ENCODE data around the gene OGDH. TPM values are rescaled to one million over a fixed set of nuclear protein-coding genes. Genes with fewer than 3 reads are reported as not detected.
"Not testable (repeated sequence)": the region's sequence is repeated elsewhere in the genome, so short reads cannot be mapped to it uniquely, and the experiment has no call there.

Gene OGDH
- total RNA-seq, 1 experiment from 2014 or later: 75.1 TPM

- Mint-ChIP-seq H3K27ac (ENCODE audit: low read depth, unreplicated experiment) (no peak overlapping the region), H3K27me3 (ENCODE audit: insufficient read depth, unreplicated experiment) (no peaks in the 10 kb centered on the region), H3K9me3 (ENCODE audit: unreplicated experiment) (no peaks in the 10 kb centered on the region), H3K4me1 (ENCODE audit: insufficient read depth, unreplicated experiment) (peaks cover 8% of the 10 kb centered on the region), H3K36me3 (ENCODE audit: insufficient read depth, unreplicated experiment) (peaks cover 97% of the 10 kb centered on the region), H3K4me3 (ENCODE audit: unreplicated experiment) (no peak overlapping the region)
- ChIA-PET POLR2A (no interaction called here), CTCF (interaction anchor here (1.0 kb wide), 1 partner anchor 98 kb away, joined by 3 read pairs; no protein-coding TSS in a partner anchor)
- no peak for TF ChIP-seq CTCF (IDR thresholded peaks at IDR 0.05; ENCODE audit: unreplicated experiment)
- intact Hi-C loops (cut with micrococcal nuclease): loop anchor here (10.0 kb wide), 2 partner anchors 47 to 97 kb away; partner anchors contain the start of genes PPIA and ZMIZ2
- no TSS peak for BruUV-seq (replicated peaks)
- DNase-seq (ENCODE audit: unreplicated experiment): no peak
These were observed 91.0 kb downstream of the OGDH start for GRCh38 chr7:44697136-44698045.

GRCh38 chr7:44698046-44698580 lies 91.7 kb downstream of the OGDH start:
- H3K27me3 Mint-ChIP-seq (ENCODE audit: insufficient read depth, unreplicated experiment): no peaks in the 10 kb centered on the region
- ChIA-PET POLR2A (interaction anchor here (0.5 kb wide), 1 partner anchor 33 kb away, joined by 3 read pairs; no protein-coding TSS in a partner anchor), CTCF (interaction anchor here (1.0 kb wide), 1 partner anchor 97 kb away, joined by 3 read pairs; no protein-coding TSS in a partner anchor)
- H3K27ac Mint-ChIP-seq (ENCODE audit: low read depth, unreplicated experiment): no peak overlapping the region
- H3K4me1 Mint-ChIP-seq (ENCODE audit: insufficient read depth, unreplicated experiment): peaks cover 8% of the 10 kb centered on the region
- intact Hi-C loops (cut with micrococcal nuclease): loop anchor here (10.0 kb wide), 2 partner anchors 47 to 97 kb away; partner anchors contain the start of genes PPIA and ZMIZ2
- BruUV-seq (replicated peaks): no TSS peak
- no peak overlapping the region for H3K4me3 Mint-ChIP-seq (ENCODE audit: unreplicated experiment)
- no peak for TF ChIP-seq CTCF (IDR thresholded peaks at IDR 0.05; ENCODE audit: unreplicated experiment)
- DNase-seq (ENCODE audit: unreplicated experiment): no peak
- no peaks in the 10 kb centered on the region for H3K9me3 Mint-ChIP-seq (ENCODE audit: unreplicated experiment)
- H3K36me3 Mint-ChIP-seq (ENCODE audit: insufficient read depth, unreplicated experiment): peaks cover 97% of the 10 kb centered on the region

- H3K27ac Mint-ChIP-seq (ENCODE audit: low read depth, unreplicated experiment); DNase-seq (ENCODE audit: unreplicated experiment); CTCF ChIA-PET; H3K4me3 Mint-ChIP-seq (ENCODE audit: unreplicated experiment); H3K4me1 Mint-ChIP-seq (ENCODE audit: insufficient read depth, unreplicated experiment); H3K9me3 Mint-ChIP-seq (ENCODE audit: unreplicated experiment); BruUV-seq (replicated peaks); H3K27me3 Mint-ChIP-seq (ENCODE audit: insufficient read depth, unreplicated experiment): not testable (repeated sequence)
- peaks cover 91% of the 10 kb centered on the region for H3K36me3 Mint-ChIP-seq (ENCODE audit: insufficient read depth, unreplicated experiment)
- POLR2A ChIA-PET: interaction anchor here (0.6 kb wide), 2 partner anchors 25 to 93 kb away, joined by 3 to 4 read pairs; partner anchors contain the start of gene OGDH
- intact Hi-C loops (cut with micrococcal nuclease): loop anchor here (10.0 kb wide), 2 partner anchors 45 to 95 kb away; partner anchors contain the start of genes PPIA and ZMIZ2
These were observed 93.2 kb downstream of the OGDH start for GRCh38 chr7:44699598-44699997.

GRCh38 chr7:44700322-44700721 lies 93.9 kb downstream of the OGDH start:
- no peak for DNase-seq (ENCODE audit: unreplicated experiment)
- BruUV-seq (replicated peaks): no TSS peak
- peaks cover 91% of the 10 kb centered on the region for H3K36me3 Mint-ChIP-seq (ENCODE audit: insufficient read depth, unreplicated experiment)
- no peak overlapping the region for H3K27ac Mint-ChIP-seq (ENCODE audit: low read depth, unreplicated experiment)
- ChIA-PET POLR2A (no interaction called here), CTCF (interaction anchor here (0.5 kb wide), 1 partner anchor 45 kb away, joined by 4 read pairs; no protein-coding TSS in a partner anchor)
- intact Hi-C loops (cut with micrococcal nuclease): no loop called here
- H3K4me3 Mint-ChIP-seq (ENCODE audit: unreplicated experiment): no peak overlapping the region
- H3K9me3 Mint-ChIP-seq (ENCODE audit: unreplicated experiment): no peaks in the 10 kb centered on the region
- no peaks in the 10 kb centered on the region for H3K27me3 Mint-ChIP-seq (ENCODE audit: insufficient read depth, unreplicated experiment)
- TF ChIP-seq CTCF (IDR thresholded peaks at IDR 0.05; ENCODE audit: unreplicated experiment): no peak
- H3K4me1 Mint-ChIP-seq (ENCODE audit: insufficient read depth, unreplicated experiment): no peaks in the 10 kb centered on the region

GRCh38 chr7:44703391-44703790 lies 97.0 kb downstream of the OGDH start:
- POLR2A ChIA-PET: interaction anchor here (0.9 to 1.2 kb wide), 2 partner anchors 27 to 63 kb away, joined by 3 to 4 read pairs; no protein-coding TSS in a partner anchor
- CTCF ChIA-PET; H3K27ac Mint-ChIP-seq (ENCODE audit: low read depth, unreplicated experiment); H3K27me3 Mint-ChIP-seq (ENCODE audit: insufficient read depth, unreplicated experiment); BruUV-seq (replicated peaks); H3K9me3 Mint-ChIP-seq (ENCODE audit: unreplicated experiment); DNase-seq (ENCODE audit: unreplicated experiment); H3K4me1 Mint-ChIP-seq (ENCODE audit: insufficient read depth, unreplicated experiment); intact Hi-C loops (cut with micrococcal nuclease); H3K4me3 Mint-ChIP-seq (ENCODE audit: unreplicated experiment): not testable (repeated sequence)
- peaks cover 81% of the 10 kb centered on the region for H3K36me3 Mint-ChIP-seq (ENCODE audit: insufficient read depth, unreplicated experiment)
